Measurements from ENCODE around the gene RELN.

Gene RELN

GRCh38 chr7:103940382-103941268 lies 48.8 kb downstream of the RELN start:
- DNase-seq (ENCODE audit: low read depth): no peak
- TF ChIP-seq MYC (IDR thresholded peaks at IDR 0.05; ENCODE audit: low read depth, low read length) (no peak), MAX (IDR thresholded peaks at IDR 0.05; ENCODE audit: low read depth, low read length) (no peak)
- no peak overlapping the region for H3K4me3 ChIP-seq (ENCODE audit: low read depth, low read length)

GRCh38 chr7:103937680-103938079 lies 51.8 kb downstream of the RELN start:
- H3K4me3 ChIP-seq (ENCODE audit: low read depth, low read length): no peak overlapping the region
- no peak for DNase-seq (ENCODE audit: low read depth)
- TF ChIP-seq CTCF (IDR thresholded peaks at IDR 0.05; ENCODE audit: low read depth, low read length) (no peak), MAX (IDR thresholded peaks at IDR 0.05; ENCODE audit: low read depth, low read length) (no peak), MYC (IDR thresholded peaks at IDR 0.05; ENCODE audit: low read depth, low read length) (no peak), POLR2A (IDR thresholded peaks at IDR 0.05; ENCODE audit: extremely low read depth, insufficient read length) (no peak)

GRCh38 chr7:103936558-103936957 lies 52.9 kb downstream of the RELN start:
- TF ChIP-seq POLR2A (IDR thresholded peaks at IDR 0.05; ENCODE audit: extremely low read depth, insufficient read length): no peak
- no peak for TF ChIP-seq CTCF (IDR thresholded peaks at IDR 0.05; ENCODE audit: low read depth, low read length)
- TF ChIP-seq MYC (IDR thresholded peaks at IDR 0.05; ENCODE audit: low read depth, low read length): no peak
- no peak for TF ChIP-seq MAX (IDR thresholded peaks at IDR 0.05; ENCODE audit: low read depth, low read length)
- H3K4me3 ChIP-seq (ENCODE audit: low read depth, low read length): no peak overlapping the region
- no peak for DNase-seq (ENCODE audit: low read depth)

- DNase-seq (ENCODE audit: low read depth): no peak
- H3K4me3 ChIP-seq (ENCODE audit: low read depth, low read length): no peak overlapping the region
- no peak for TF ChIP-seq MYC (IDR thresholded peaks at IDR 0.05; ENCODE audit: low read depth, low read length)
- TF ChIP-seq CTCF (IDR thresholded peaks at IDR 0.05; ENCODE audit: low read depth, low read length): no peak
- no peak for TF ChIP-seq POLR2A (IDR thresholded peaks at IDR 0.05; ENCODE audit: extremely low read depth, insufficient read length)
- no peak for TF ChIP-seq MAX (IDR thresholded peaks at IDR 0.05; ENCODE audit: low read depth, low read length)
These were observed 55.0 kb downstream of the RELN start for GRCh38 chr7:103934508-103934907.

- TF ChIP-seq POLR2A (IDR thresholded peaks at IDR 0.05; ENCODE audit: extremely low read depth, insufficient read length) (no peak), CTCF (IDR thresholded peaks at IDR 0.05; ENCODE audit: low read depth, low read length) (no peak), MAX (IDR thresholded peaks at IDR 0.05; ENCODE audit: low read depth, low read length) (no peak), MYC (IDR thresholded peaks at IDR 0.05; ENCODE audit: low read depth, low read length) (no peak)
These were observed 57.1 kb downstream of the RELN start for GRCh38 chr7:103932389-103932788.

DNA sequence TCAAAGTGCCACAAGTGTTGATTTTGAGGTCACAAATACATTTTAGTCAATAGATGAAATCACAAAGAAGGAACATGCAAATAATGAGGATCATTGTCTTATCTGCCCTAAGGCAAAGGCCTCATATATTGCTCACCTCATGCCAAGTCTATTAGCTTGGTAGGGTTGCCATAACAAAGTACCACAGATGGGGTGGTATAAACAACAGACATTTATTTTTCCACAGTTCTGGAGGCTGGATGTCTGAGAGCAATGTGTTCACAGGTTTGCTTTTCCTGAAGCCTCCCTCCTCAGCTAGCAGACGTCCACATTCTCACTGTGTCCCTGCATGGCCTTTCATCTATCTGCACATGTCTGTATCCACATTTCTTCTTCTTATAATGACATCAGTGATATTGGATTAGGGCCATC lies 59.6 kb downstream of the RELN start:
- H3K4me3 ChIP-seq (ENCODE audit: low read depth, low read length): no peak overlapping the region
- no peak for DNase-seq (ENCODE audit: low read depth)
- no peak for TF ChIP-seq POLR2A (IDR thresholded peaks at IDR 0.05; ENCODE audit: extremely low read depth, insufficient read length)

More at GRCh38 chr7:103932389-103932788, 57.1 kb downstream of the RELN start:
- no peak overlapping the region for H3K4me3 ChIP-seq (ENCODE audit: low read depth, low read length)
- DNase-seq (ENCODE audit: low read depth): no peak
